B cell (primary cell): ENCODE results near the gene BCKDK. TPM values are rescaled to one million over a fixed set of nuclear protein-coding genes. Genes with fewer than 3 reads are reported as not detected.

Source experiments
- ATAC-seq: fragments of 200-7000 bp; cut with Tn5 transposase; one replicate; pipeline ENCODE4 v1.10.0; 2021; ENCODE audit warnings: low read depth, mild to moderate bottlenecking, moderate number of reproducible peaks, moderate library complexity
- CTCF ChIA-PET: fragments of 350-600 bp; sonication (Branson Sonifier 250); formaldehyde crosslinking; loops from one replicate; lab custom pipeline; 2021; ENCODE audit warnings: antibody characterized with exemption, inconsistent platforms; lab: Charles Lee
- POLR2A ChIA-PET: fragments of 350-600 bp; sonication (Branson Sonifier 250); formaldehyde crosslinking; loops from one replicate; lab custom pipeline; 2021; ENCODE audit warnings: antibody characterized with exemption; lab: Charles Lee
- DNase-seq: peaks from one replicate; pipeline ENCODE4 v3.0.0; 2013
- H2AFZ ChIP-seq: 2 replicates; pipeline ENCODE4 v1.6.1; 2012; ENCODE audit warnings: mild to moderate bottlenecking, low read depth, low read length; ENCODE audit not compliant: insufficient read depth, poor library complexity, severe bottlenecking
- H3K27ac ChIP-seq, 2 donors: 1 replicate in 1 of 2; 2 replicates in 1 of 2; pipeline ENCODE4 v1.5.1; 2012 to 2013; ENCODE audit warnings: low read length in 2 of 2, mild to moderate bottlenecking in 2 of 2, moderate library complexity in 1 of 2
- H3K27me3 ChIP-seq, 4 experiments: fragments of 200-600 bp in 1 of 4; sonication (generic) in 1 of 4; replicated peaks in 1 of 4; 1 replicate in 2 of 4; 2 replicates in 2 of 4; pipeline versions ENCODE4 v1.6.1 to v1.7.0; 2013 to 2016; ENCODE audit warnings: low read length in 3 of 4, mild to moderate bottlenecking in 2 of 4, mixed read lengths in 1 of 4, moderate library complexity in 1 of 4; ENCODE audit not compliant: insufficient read depth in 4 of 4, control insufficient read depth in 3 of 4; ENCODE audit errors: control extremely low read depth in 1 of 4
- H3K36me3 ChIP-seq, 2 experiments: replicated peaks in 1 of 2; 1 replicate in 1 of 2; 2 replicates in 1 of 2; pipeline versions ENCODE4 v1.6.1 to v1.7.1; 2013; ENCODE audit warnings: low read length in 1 of 2; ENCODE audit not compliant: insufficient read depth in 2 of 2, control insufficient read depth in 1 of 2; ENCODE audit errors: control extremely low read depth in 1 of 2, extremely low read depth in 1 of 2
- H3K4me1 ChIP-seq, 2 donors: fragments of 200-600 bp in 1 of 2; sonication (generic) in 1 of 2; 1 replicate in 1 of 2; 2 replicates in 1 of 2; pipeline versions ENCODE4 v1.5.1 to v1.6.1; 2013 to 2017; ENCODE audit warnings: low read length in 2 of 2; ENCODE audit not compliant: control insufficient read depth in 2 of 2, insufficient read depth in 2 of 2
- H3K4me2 ChIP-seq: replicated peaks from 2 replicates; pipeline ENCODE3; 2012; ENCODE audit warnings: mild to moderate bottlenecking, low read depth, low read length; ENCODE audit not compliant: poor library complexity, severe bottlenecking
- H3K4me3 ChIP-seq, 5 experiments: fragments of 200-600 bp in 1 of 5; sonication (generic) in 1 of 5; 1 replicate in 3 of 5; 2 replicates in 2 of 5; pipeline versions ENCODE4 v1.5.1 to v1.7.0; 2011 to 2016; ENCODE audit warnings: low read length in 4 of 5, mild to moderate bottlenecking in 4 of 5, low read depth in 2 of 5, control low read depth in 1 of 5, moderate library complexity in 1 of 5; ENCODE audit not compliant: insufficient read depth in 1 of 5; ENCODE audit errors: control extremely low read depth in 1 of 5, extremely low read depth in 1 of 5
- H3K79me2 ChIP-seq: fragments of 200-600 bp; sonication (generic); one replicate; pipeline ENCODE4 v1.6.0; 2016; ENCODE audit warnings: low read length; ENCODE audit not compliant: control insufficient read depth, insufficient read depth
- H3K9ac ChIP-seq: fragments of 200-600 bp; sonication (generic); 2 replicates; pipeline ENCODE4 v1.6.1; 2017; ENCODE audit warnings: mild to moderate bottlenecking, low read length, moderate library complexity
- H3K9me3 ChIP-seq, 3 donors: one replicate each; pipeline versions ENCODE4 v1.6.1 to v1.7.1; 2013; ENCODE audit warnings: low read length in 2 of 3; ENCODE audit not compliant: control insufficient read depth in 2 of 3, insufficient read depth in 1 of 3; ENCODE audit errors: control extremely low read depth in 1 of 3
- H4K20me1 ChIP-seq: 2 replicates; pipeline ENCODE4 v1.6.0; 2012; ENCODE audit warnings: mild to moderate bottlenecking, low read length; ENCODE audit not compliant: insufficient read depth, control insufficient read depth, poor library complexity, severe bottlenecking
- H3K27ac Mint-ChIP-seq: one replicate; pipeline ENCODE4 v1.8.0; 2021; ENCODE audit warnings: mixed read lengths
- H3K27me3 Mint-ChIP-seq: one replicate; pipeline ENCODE4 v1.8.0; 2021; ENCODE audit warnings: mixed read lengths
- H3K4me1 Mint-ChIP-seq: one replicate; pipeline ENCODE4 v1.8.0; 2021; ENCODE audit warnings: mixed read lengths
- H3K4me3 Mint-ChIP-seq: one replicate; pipeline ENCODE4 v1.8.0; 2021; ENCODE audit warnings: mixed read lengths
- H3K9me3 Mint-ChIP-seq: one replicate; pipeline ENCODE4 v1.8.0; 2022; ENCODE audit warnings: mixed read lengths; ENCODE audit not compliant: insufficient read depth
- EZH2 ChIP-seq: IDR thresholded peaks from 2 replicates; pipeline ENCODE4 v1.6.1; 2012; ENCODE audit warnings: borderline replicate concordance, low read depth, mild to moderate bottlenecking, moderate library complexity, low read length; ENCODE audit not compliant: insufficient read depth, poor library complexity, severe bottlenecking
- WGBS: methylation state at CpG from one replicate; pipeline ENCODE4 v1.1.5; 2013; ENCODE audit warnings: missing lambda C conversion rate; ENCODE audit not compliant: insufficient coverage; 5-methylcytosine and 5-hydroxymethylcytosine counted together
- intact Hi-C: fragments of 100-400 bp; cut with micrococcal nuclease; formaldehyde crosslinking; loops from one replicate; pipeline ENCODE4 v1.10.0; 2022
- polyA plus RNA-seq: library from polyadenylated mRNA; depleted of rRNA; stranded (reverse); fragments of >200 nt; gene quantifications from 2 replicates; pipeline ENCODE4 v1.2.3, GENCODE V29; 2012
- total RNA-seq, 2 donors: library from RNA; stranded (reverse); fragments of 120-200 nt in 1 of 2; gene quantifications; 1 replicate in 1 of 2; 2 replicates in 1 of 2; pipeline versions ENCODE4 v1.2.3 to v1.2.4, GENCODE V29; 2013 to 2022
- TF ChIP-seq, protein P1 (sequence below): fragments of 200-600 bp; IDR thresholded peaks from one replicate; pipeline ENCODE4 v1.8.0; 2022; ENCODE audit warnings: antibody characterized with exemption, mild to moderate bottlenecking

The BCKDK gene
- total and polyA plus RNA-seq, 2 donors (not counting 1 experiment from before 2014, with no cell fraction given): 24.7 to 27.6 TPM

DNA sequence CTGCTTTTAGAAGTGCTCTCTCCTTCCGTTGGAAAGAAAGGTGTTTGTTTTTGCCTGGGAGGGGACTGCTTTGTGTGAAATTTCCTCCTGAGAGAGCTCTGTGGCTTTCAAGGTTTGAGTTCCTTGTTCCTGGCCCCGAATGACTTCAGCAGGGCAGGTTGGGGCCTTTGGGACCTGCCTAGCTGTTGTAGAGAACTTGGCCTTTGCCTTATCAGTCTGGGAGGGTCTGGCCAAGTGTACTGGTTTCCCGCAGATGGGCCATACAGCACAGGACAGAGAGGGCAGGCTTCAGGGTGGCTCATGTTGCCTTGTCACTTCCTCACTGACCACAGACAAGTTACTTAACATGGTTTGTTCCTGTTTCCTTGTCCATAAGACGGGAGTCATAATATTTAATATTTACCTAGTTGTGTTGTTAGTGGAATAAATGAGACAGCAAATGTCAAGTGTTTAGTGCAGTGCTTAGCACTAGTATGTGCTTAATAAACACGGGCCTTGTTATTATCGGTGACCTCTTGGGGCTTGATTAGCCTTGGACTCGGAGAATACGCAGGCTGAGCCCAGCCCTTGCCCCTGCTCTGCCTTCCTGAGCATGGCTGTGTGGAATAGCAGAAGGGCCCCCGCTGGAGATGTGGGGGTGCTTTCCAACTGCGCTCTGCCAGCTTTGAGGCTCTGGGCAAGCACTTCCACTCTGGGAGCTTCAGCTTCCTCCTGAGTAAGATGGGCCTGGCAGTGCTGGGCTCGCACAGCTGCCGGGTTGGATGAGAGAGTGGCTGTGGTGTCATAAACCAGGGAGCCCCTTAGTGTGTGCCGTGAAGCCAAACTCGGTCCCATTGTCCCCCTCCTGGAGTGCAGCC, 20.8 kb downstream of the BCKDK start:
- Histone ChIP-seq H3K4me3 (no peak overlapping the region), H3K9me3 (no peaks in the 10 kb centered on the region), H3K9ac (no peak overlapping the region), H3K4me1 (no peaks in the 10 kb centered on the region), H2AFZ (no peak overlapping the region), H3K27ac (no peak overlapping the region), H3K4me2 (no peak overlapping the region), H3K27me3 (no peaks in the 10 kb centered on the region), H3K36me3 (peaks cover 0 to 63% of the 10 kb centered on the region in 2 experiments), H3K79me2 (peaks cover 15% of the 10 kb centered on the region), H4K20me1 (no peaks in the 10 kb centered on the region)
- ATAC-seq (no peak), DNase-seq (no peak)
- Mint-ChIP-seq H3K27me3 (no peaks in the 10 kb centered on the region), H3K27ac (no peak overlapping the region), H3K9me3 (no peaks in the 10 kb centered on the region), H3K4me3 (no peak overlapping the region), H3K4me1 (no peaks in the 10 kb centered on the region)
- TF ChIP-seq, protein P1, sequence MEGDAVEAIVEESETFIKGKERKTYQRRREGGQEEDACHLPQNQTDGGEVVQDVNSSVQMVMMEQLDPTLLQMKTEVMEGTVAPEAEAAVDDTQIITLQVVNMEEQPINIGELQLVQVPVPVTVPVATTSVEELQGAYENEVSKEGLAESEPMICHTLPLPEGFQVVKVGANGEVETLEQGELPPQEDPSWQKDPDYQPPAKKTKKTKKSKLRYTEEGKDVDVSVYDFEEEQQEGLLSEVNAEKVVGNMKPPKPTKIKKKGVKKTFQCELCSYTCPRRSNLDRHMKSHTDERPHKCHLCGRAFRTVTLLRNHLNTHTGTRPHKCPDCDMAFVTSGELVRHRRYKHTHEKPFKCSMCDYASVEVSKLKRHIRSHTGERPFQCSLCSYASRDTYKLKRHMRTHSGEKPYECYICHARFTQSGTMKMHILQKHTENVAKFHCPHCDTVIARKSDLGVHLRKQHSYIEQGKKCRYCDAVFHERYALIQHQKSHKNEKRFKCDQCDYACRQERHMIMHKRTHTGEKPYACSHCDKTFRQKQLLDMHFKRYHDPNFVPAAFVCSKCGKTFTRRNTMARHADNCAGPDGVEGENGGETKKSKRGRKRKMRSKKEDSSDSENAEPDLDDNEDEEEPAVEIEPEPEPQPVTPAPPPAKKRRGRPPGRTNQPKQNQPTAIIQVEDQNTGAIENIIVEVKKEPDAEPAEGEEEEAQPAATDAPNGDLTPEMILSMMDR: no peak
- TF ChIP-seq EZH2: no peak
- ChIA-PET POLR2A (interaction anchor here (0.6 kb wide), 1 partner anchor 11 kb away, joined by 3 read pairs; the partner anchor contains the start of gene KAT8), CTCF (interaction anchor here (2.0 kb wide), 1 partner anchor 254 kb away, joined by 4 read pairs; no protein-coding TSS in a partner anchor)
- intact Hi-C loops: no loop called here
- 56% methylated on average over 13 of the region's 14 CpGs for WGBS
